Activated CD4-positive, alpha-beta T cell treated with anti-CD3 and anti-CD28 coated beads, Interleukin-2, amount 10 ng/mL, durations not matched to agents 24 days and 14 days (primary cell): ENCODE results near the gene POC5. TPM values are rescaled to one million over a fixed set of nuclear protein-coding genes. Genes with fewer than 3 reads are reported as not detected.

Experiments
- DNase-seq: peaks from one replicate; pipeline ENCODE4 v3.0.0; 2022
- H3K27ac Mint-ChIP-seq: one replicate; pipeline ENCODE4 v1.8.0; 2022; ENCODE audit warnings: mild to moderate bottlenecking, mixed read lengths
- H3K27me3 Mint-ChIP-seq: one replicate; pipeline ENCODE4 v1.8.0; 2022; ENCODE audit warnings: mixed read lengths
- H3K36me3 Mint-ChIP-seq: one replicate; pipeline ENCODE4 v1.8.0; 2022; ENCODE audit warnings: low read depth, mild to moderate bottlenecking, mixed read lengths
- H3K4me1 Mint-ChIP-seq: one replicate; pipeline ENCODE4 v1.8.0; 2021; ENCODE audit warnings: mixed read lengths
- H3K4me3 Mint-ChIP-seq: one replicate; pipeline ENCODE4 v1.8.0; 2022; ENCODE audit warnings: mild to moderate bottlenecking, moderate library complexity, mixed read lengths
- H3K9me3 Mint-ChIP-seq: one replicate; pipeline ENCODE4 v1.8.0; 2021; ENCODE audit warnings: mixed read lengths
- intact Hi-C: fragments of 100-400 bp; cut with micrococcal nuclease; formaldehyde crosslinking; loops from one replicate; pipeline ENCODE4 v1.15.1; 2023
- total RNA-seq: library from RNA; stranded (reverse); gene quantifications from 2 replicates; pipeline ENCODE4 v1.2.3, GENCODE V29; 2022

The POC5 gene
- total RNA-seq, 1 donor from 2014 or later: 20.8 TPM

- peaks cover 25% of the 10 kb centered on the region for H3K36me3 Mint-ChIP-seq
- no peaks in the 10 kb centered on the region for H3K27me3 Mint-ChIP-seq
- H3K4me3 Mint-ChIP-seq: no peak overlapping the region
- no peaks in the 10 kb centered on the region for H3K4me1 Mint-ChIP-seq
- H3K9me3 Mint-ChIP-seq: no peaks in the 10 kb centered on the region
- intact Hi-C loops: no loop called here
- no peak for DNase-seq
- no peak overlapping the region for H3K27ac Mint-ChIP-seq
These were observed 32.1 kb downstream of the POC5 start for GRCh38 chr5:75685141-75685540.

- Mint-ChIP-seq H3K27me3 (no peaks in the 10 kb centered on the region), H3K4me1 (peaks cover 8% of the 10 kb centered on the region), H3K36me3 (peaks cover 23% of the 10 kb centered on the region), H3K4me3 (no peak overlapping the region), H3K9me3 (no peaks in the 10 kb centered on the region), H3K27ac (no peak overlapping the region)
- DNase-seq: no peak
- intact Hi-C loops: loop anchor here (1.0 to 2.0 kb wide), 2 partner anchors 344 to 444 kb away; partner anchors contain the start of genes ANKRD31 and HMGCR
These were observed 36.0 kb downstream of the POC5 start for GRCh38 chr5:75681125-75681830.

GRCh38 chr5:75678155-75678554 lies 39.1 kb downstream of the POC5 start:
- Mint-ChIP-seq H3K9me3 (no peaks in the 10 kb centered on the region), H3K36me3 (peaks cover 29% of the 10 kb centered on the region), H3K27ac (peak overlapping the region; percentile 69), H3K27me3 (no peaks in the 10 kb centered on the region), H3K4me1 (peaks cover 8% of the 10 kb centered on the region), H3K4me3 (no peak overlapping the region)
- intact Hi-C loops: loop anchor here (1.0 kb wide), 1 partner anchor 9 kb away; no protein-coding TSS in a partner anchor
- peak; percentile 55 for DNase-seq

GRCh38 chr5:75677607-75678006 lies 39.6 kb downstream of the POC5 start:
- Mint-ChIP-seq H3K36me3 (peaks cover 26% of the 10 kb centered on the region), H3K27me3 (no peaks in the 10 kb centered on the region), H3K9me3 (no peaks in the 10 kb centered on the region), H3K4me3 (peak overlapping the region; percentile 40), H3K4me1 (peaks cover 8% of the 10 kb centered on the region), H3K27ac (peak overlapping the region; percentile 69)
- DNase-seq: peak; percentile 40
- intact Hi-C loops: loop anchor here (1.0 kb wide), 1 partner anchor 8 kb away; no protein-coding TSS in a partner anchor

GRCh38 chr5:75675783-75676182 lies 41.5 kb downstream of the POC5 start:
- H3K36me3 Mint-ChIP-seq: peaks cover 36% of the 10 kb centered on the region
- peak overlapping the region; percentile 43 for H3K27ac Mint-ChIP-seq
- no peak overlapping the region for H3K4me3 Mint-ChIP-seq
- H3K9me3 Mint-ChIP-seq: no peaks in the 10 kb centered on the region
- no peak for DNase-seq
- intact Hi-C loops: no loop called here
- no peaks in the 10 kb centered on the region for H3K27me3 Mint-ChIP-seq
- H3K4me1 Mint-ChIP-seq: peaks cover 14% of the 10 kb centered on the region

- Mint-ChIP-seq H3K4me1 (peaks cover 31% of the 10 kb centered on the region), H3K9me3 (no peaks in the 10 kb centered on the region), H3K36me3 (peaks cover 34% of the 10 kb centered on the region), H3K27ac (no peak overlapping the region), H3K27me3 (no peaks in the 10 kb centered on the region), H3K4me3 (no peak overlapping the region)
- no peak for DNase-seq
- intact Hi-C loops: no loop called here
These were observed 44.6 kb downstream of the POC5 start for GRCh38 chr5:75672616-75673015.

GRCh38 chr5:75671506-75671905 lies 45.7 kb downstream of the POC5 start:
- H3K27me3 Mint-ChIP-seq: no peaks in the 10 kb centered on the region
- peaks cover 32% of the 10 kb centered on the region for H3K4me1 Mint-ChIP-seq
- no peak overlapping the region for H3K4me3 Mint-ChIP-seq
- no peak overlapping the region for H3K27ac Mint-ChIP-seq
- no peak for DNase-seq
- H3K36me3 Mint-ChIP-seq: peaks cover 33% of the 10 kb centered on the region
- no peaks in the 10 kb centered on the region for H3K9me3 Mint-ChIP-seq
- intact Hi-C loops: no loop called here

- peak; percentile 45 for DNase-seq
- intact Hi-C loops: no loop called here
- Mint-ChIP-seq H3K4me1 (peaks cover 36% of the 10 kb centered on the region), H3K27ac (peak overlapping the region; percentile 95), H3K9me3 (no peaks in the 10 kb centered on the region), H3K27me3 (no peaks in the 10 kb centered on the region), H3K4me3 (no peak overlapping the region), H3K36me3 (peaks cover 30% of the 10 kb centered on the region)
These were observed 46.7 kb downstream of the POC5 start for GRCh38 chr5:75670577-75670976.

GRCh38 chr5:75668977-75669689 lies 48.1 kb downstream of the POC5 start:
- Mint-ChIP-seq H3K27ac (peak overlapping the region; percentile 95), H3K9me3 (no peaks in the 10 kb centered on the region), H3K27me3 (no peaks in the 10 kb centered on the region), H3K4me3 (peak overlapping the region; percentile 79), H3K4me1 (peaks cover 36% of the 10 kb centered on the region), H3K36me3 (peaks cover 23% of the 10 kb centered on the region)
- peak; percentile 83 for DNase-seq
- intact Hi-C loops: loop anchor here (1.0 to 10.0 kb wide), 8 partner anchors 9 to 733 kb away; partner anchors contain the start of genes ANKRD31, CERT1, GCNT4 and HMGCR

GRCh38 chr5:75668445-75668844 lies 48.8 kb downstream of the POC5 start:
- Mint-ChIP-seq H3K27me3 (no peaks in the 10 kb centered on the region), H3K9me3 (no peaks in the 10 kb centered on the region), H3K4me3 (peak overlapping the region; percentile 79), H3K36me3 (peaks cover 20% of the 10 kb centered on the region), H3K27ac (peak overlapping the region; percentile 95), H3K4me1 (peaks cover 36% of the 10 kb centered on the region)
- intact Hi-C loops: loop anchor here (2.0 to 10.0 kb wide), 3 partner anchors 332 to 614 kb away; partner anchors contain the start of genes ANKRD31, GCNT4 and HMGCR
- peak; percentile 52 for DNase-seq

- Mint-ChIP-seq H3K27ac (no peak overlapping the region), H3K36me3 (peaks cover 16% of the 10 kb centered on the region), H3K4me3 (no peak overlapping the region), H3K9me3 (no peaks in the 10 kb centered on the region), H3K4me1 (peaks cover 36% of the 10 kb centered on the region), H3K27me3 (no peaks in the 10 kb centered on the region)
- no peak for DNase-seq
- intact Hi-C loops: loop anchor here (10.0 kb wide), 1 partner anchor 613 kb away; the partner anchor contains the start of gene GCNT4
These were observed 49.7 kb downstream of the POC5 start for GRCh38 chr5:75667586-75667985.

- Mint-ChIP-seq H3K4me3 (no peak overlapping the region), H3K27ac (peak overlapping the region; percentile 64), H3K4me1 (peaks cover 36% of the 10 kb centered on the region), H3K9me3 (no peaks in the 10 kb centered on the region), H3K27me3 (no peaks in the 10 kb centered on the region), H3K36me3 (peaks cover 11% of the 10 kb centered on the region)
- DNase-seq: peak; percentile 49
- intact Hi-C loops: loop anchor here (10.0 kb wide), 1 partner anchor 612 kb away; the partner anchor contains the start of gene GCNT4
These were observed 50.4 kb downstream of the POC5 start for GRCh38 chr5:75666801-75667200.

GRCh38 chr5:75664979-75665378 lies 52.3 kb downstream of the POC5 start:
- no peak overlapping the region for H3K4me3 Mint-ChIP-seq
- H3K9me3 Mint-ChIP-seq: no peaks in the 10 kb centered on the region
- H3K36me3 Mint-ChIP-seq: peaks cover 6% of the 10 kb centered on the region
- no peaks in the 10 kb centered on the region for H3K27me3 Mint-ChIP-seq
- intact Hi-C loops: loop anchor here (10.0 kb wide), 1 partner anchor 610 kb away; the partner anchor contains the start of gene GCNT4
- peaks cover 28% of the 10 kb centered on the region for H3K4me1 Mint-ChIP-seq
- DNase-seq: peak; percentile 44
- H3K27ac Mint-ChIP-seq: no peak overlapping the region
